Keratinocyte (primary cell): ENCODE results near the gene AQP6.

Experiments used
- CTCF ChIP-seq, 3 experiments: IDR thresholded peaks in 1 of 3; conservative IDR thresholded peaks in 1 of 3; optimal IDR thresholded peaks in 1 of 3; 2 replicates in 2 of 3; 3 replicates in 1 of 3; pipeline versions ENCODE3 to v1.5.1; 2011; ENCODE audit warnings: low read length in 3 of 3, mild to moderate bottlenecking in 3 of 3, moderate library complexity in 2 of 3, control low read depth in 1 of 3, inconsistent platforms in 1 of 3; ENCODE audit not compliant: insufficient read depth in 2 of 3; ENCODE audit errors: extremely low read depth in 1 of 3
- EZH2 ChIP-seq: IDR thresholded peaks from one replicate; pipeline ENCODE4 v1.6.1; 2012; ENCODE audit warnings: inconsistent platforms, mild to moderate bottlenecking, low read length, moderate library complexity

DNA sequence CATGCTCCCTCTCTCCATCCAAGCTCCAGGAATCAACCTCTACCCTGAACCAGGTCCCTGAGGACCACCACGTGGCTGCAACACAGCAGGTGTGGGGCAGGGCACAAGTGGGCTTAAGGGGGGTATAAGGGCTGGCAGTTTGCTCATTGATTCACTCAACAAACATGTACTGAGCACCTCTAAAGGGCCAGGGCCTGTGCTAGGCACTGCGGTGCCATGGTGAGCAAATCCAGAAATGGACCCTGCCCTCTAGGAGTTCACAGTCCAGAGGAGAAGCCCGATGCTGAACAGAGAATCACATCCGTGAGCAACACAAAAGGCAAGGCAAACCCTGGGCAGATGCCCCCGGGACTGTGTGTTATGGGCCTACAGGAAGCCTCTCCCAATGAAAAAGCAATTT, 28.7 kb upstream of the AQP6 start:
- no peak for TF ChIP-seq CTCF (optimal IDR thresholded peaks at IDR 0.05 in 1 of 3, IDR thresholded peaks at IDR 0.05 in 1 of 3, conservative IDR thresholded peaks at IDR 0.05 in 1 of 3; ENCODE audit: extremely low read depth in 1 of 3, insufficient read depth in 2 of 3, low read length in 3 of 3)
- TF ChIP-seq EZH2 = no peak
